ENCODE data around the gene SEPTIN6.

Gene SEPTIN6

DNA sequence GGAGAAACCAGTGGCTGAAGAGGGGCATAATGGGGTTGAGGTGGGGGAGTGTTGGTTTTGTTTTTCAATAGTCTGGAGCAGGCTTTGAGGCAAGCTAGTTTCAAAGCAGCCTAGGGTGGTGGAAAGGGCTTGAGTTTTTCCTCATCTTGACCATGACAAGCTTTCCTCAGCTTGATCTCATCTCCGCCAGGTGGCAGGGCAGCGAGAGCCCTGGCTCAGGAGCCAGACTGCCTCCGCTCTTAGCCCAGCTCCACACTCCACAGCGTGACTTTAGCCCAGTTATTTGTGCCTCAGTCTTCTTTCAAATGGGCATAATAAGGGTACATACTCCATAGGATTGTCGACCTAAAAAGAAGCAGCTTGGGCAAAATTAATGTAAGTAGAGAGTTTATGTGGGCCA, 35.5 kb upstream of the SEPTIN6 start:
- H3K4me3 ChIP-seq (ENCODE audit: low read depth, low read length): no peak overlapping the region
- TF ChIP-seq, protein P1, sequence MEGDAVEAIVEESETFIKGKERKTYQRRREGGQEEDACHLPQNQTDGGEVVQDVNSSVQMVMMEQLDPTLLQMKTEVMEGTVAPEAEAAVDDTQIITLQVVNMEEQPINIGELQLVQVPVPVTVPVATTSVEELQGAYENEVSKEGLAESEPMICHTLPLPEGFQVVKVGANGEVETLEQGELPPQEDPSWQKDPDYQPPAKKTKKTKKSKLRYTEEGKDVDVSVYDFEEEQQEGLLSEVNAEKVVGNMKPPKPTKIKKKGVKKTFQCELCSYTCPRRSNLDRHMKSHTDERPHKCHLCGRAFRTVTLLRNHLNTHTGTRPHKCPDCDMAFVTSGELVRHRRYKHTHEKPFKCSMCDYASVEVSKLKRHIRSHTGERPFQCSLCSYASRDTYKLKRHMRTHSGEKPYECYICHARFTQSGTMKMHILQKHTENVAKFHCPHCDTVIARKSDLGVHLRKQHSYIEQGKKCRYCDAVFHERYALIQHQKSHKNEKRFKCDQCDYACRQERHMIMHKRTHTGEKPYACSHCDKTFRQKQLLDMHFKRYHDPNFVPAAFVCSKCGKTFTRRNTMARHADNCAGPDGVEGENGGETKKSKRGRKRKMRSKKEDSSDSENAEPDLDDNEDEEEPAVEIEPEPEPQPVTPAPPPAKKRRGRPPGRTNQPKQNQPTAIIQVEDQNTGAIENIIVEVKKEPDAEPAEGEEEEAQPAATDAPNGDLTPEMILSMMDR (IDR thresholded peaks at IDR 0.05; ENCODE audit: low read depth, low read length): no peak

DNA sequence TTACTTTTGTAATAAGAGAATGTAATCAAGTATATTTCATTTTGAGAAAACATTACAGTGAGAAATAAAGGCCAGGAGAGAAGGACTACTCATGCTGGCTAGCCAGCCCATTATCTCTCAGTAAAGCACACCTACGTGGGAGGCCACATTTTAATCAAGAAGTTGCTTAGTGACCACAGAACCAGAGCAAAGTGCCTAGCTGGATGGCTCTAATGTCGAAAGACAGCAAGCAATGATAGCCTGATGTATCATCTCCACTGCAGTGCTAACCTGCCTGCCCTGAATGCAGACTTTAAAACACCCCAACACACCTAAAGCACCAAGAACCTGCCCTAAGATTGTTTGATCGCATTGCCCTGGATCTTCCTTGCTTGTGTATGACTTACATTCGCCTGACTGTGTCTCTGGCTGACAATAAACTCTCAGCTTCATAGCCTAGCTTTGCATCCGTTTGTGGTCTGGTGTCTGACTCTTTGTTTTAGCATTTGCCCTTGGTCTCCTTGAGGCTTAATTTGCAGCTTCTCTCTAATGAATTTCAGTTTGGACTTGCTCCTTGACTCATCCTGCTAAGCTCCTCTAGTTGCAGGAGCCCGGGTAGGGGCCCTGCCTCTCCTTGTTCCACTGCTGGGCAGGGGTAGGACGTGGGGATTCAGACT, 34.1 kb upstream of the SEPTIN6 start:
- TF ChIP-seq, protein P1 (IDR thresholded peaks at IDR 0.05; ENCODE audit: low read depth, low read length): no peak
- H3K4me3 ChIP-seq (ENCODE audit: low read depth, low read length): no peak overlapping the region

- H3K4me3 ChIP-seq (ENCODE audit: low read depth, low read length): no peak overlapping the region
- TF ChIP-seq, protein P1 (IDR thresholded peaks at IDR 0.05; ENCODE audit: low read depth, low read length): no peak
Measured at GRCh38 chrX:119721926-119722325, 29.0 kb upstream of the SEPTIN6 start.

DNA sequence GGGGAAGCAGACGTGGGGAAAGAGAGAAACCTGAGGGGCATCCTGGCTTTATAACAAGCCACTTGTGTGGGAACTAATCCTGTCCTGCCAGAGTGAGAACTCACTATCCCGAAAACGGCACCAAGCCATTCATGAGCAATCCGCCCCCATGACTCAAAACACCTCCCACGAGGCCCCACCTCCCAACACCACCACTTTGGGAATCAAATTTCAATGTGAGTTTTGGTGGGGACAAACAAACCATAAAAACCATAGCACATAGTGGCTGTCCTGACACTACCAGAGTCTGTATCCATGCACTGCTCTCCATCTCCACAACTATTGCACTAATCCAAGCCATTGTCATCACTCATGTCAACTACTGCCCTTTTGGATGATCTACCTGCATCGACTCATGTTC, 28.5 kb upstream of the SEPTIN6 start:
- TF ChIP-seq, protein P1 (IDR thresholded peaks at IDR 0.05; ENCODE audit: low read depth, low read length): no peak
- no peak overlapping the region for H3K4me3 ChIP-seq (ENCODE audit: low read depth, low read length)

GRCh38 chrX:119709630-119710029, 16.7 kb upstream of the SEPTIN6 start:
- TF ChIP-seq, protein P1 (IDR thresholded peaks at IDR 0.05; ENCODE audit: low read depth, low read length): no peak
- no peak overlapping the region for H3K4me3 ChIP-seq (ENCODE audit: low read depth, low read length)

DNA sequence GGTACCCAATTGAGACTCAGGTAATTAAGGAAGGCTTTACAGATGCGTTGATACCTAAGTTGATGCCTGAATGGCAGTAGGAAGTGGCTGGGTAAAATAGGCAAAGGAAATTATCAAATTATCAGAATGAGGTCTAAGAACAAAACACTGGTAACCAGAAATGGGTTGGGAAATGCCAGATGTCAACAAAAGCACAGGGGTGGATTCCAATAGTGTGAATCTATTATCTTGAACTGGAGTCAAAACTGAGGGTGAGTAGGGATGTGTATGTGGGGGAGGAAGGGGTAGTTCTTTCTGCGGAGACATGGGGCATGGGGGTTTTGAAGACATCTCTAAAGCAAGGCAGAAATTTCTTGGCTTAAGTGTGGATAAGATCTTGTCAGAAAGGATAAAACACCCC, 16.0 kb upstream of the SEPTIN6 start:
- H3K4me3 ChIP-seq (ENCODE audit: low read depth, low read length): no peak overlapping the region
- TF ChIP-seq, protein P1 (IDR thresholded peaks at IDR 0.05; ENCODE audit: low read depth, low read length): no peak

DNA sequence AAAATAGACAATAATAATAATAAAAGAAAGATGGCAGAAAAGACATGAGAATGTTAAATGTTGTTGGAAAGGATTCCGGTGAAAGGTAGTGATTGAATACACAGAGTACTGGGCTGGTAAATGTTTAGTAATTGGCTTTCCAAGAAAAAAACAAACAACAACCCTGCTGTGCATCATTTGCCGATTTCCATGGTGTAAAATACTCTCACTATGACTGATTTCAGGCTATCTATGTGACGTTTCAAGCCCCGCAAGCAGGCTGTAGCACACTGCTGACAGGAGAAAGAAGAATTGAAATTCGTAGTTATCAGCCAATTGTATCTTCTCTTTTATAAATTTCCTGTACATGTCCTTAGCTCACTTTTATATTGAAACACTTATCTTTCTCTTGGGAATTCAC, 13.6 kb upstream of the SEPTIN6 start:
- no peak overlapping the region for H3K4me3 ChIP-seq (ENCODE audit: low read depth, low read length)
- TF ChIP-seq, protein P1 (IDR thresholded peaks at IDR 0.05; ENCODE audit: low read depth, low read length): no peak

Measured in WI38 (cell line).